ENCODE measurements around the gene MED12L. TPM values are rescaled to one million over a fixed set of nuclear protein-coding genes. Genes with fewer than 3 reads are reported as not detected.

The MED12L gene
- total RNA-seq, 2 experiments from 2014 or later: 2.9 to 3.4 TPM

DNA sequence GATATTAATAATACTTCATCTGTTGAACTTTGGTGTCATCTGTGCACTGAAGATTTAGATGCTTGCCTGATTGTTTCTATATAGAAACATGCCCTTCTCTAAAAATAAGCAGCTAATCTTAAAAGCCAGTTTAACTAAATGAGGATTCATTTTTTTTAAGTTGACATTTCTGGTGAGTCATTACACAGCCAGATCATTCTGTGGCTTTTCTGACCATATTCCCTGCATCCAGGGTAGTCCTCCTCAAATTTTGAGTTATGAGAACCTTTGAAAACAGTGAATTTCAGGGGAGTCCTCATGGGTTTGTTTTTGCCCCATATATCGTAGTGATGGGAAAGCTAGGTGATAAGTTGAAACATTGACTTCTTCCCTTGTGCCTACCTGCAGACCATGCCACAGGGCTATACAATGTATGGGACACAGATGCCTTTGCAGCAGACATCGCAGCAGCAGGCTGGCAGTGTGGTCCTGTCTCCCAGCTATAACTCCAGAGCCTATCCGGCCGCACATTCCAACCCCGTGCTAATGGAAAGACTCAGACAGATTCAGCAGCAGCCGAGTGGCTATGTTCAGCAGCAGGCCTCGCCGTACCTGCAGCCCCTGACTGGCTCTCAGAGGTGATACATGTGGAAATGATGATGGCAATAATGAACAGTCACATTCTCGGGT, 325.6 kb downstream of the MED12L start:
- Mint-ChIP-seq H3K4me1 (ENCODE audit: low read depth) (no peaks in the 10 kb centered on the region), H3K4me3 (no peak overlapping the region), H3K27ac (no peak overlapping the region), H3K36me3 (ENCODE audit: low read depth) (no peaks in the 10 kb centered on the region), H3K27me3 (peaks cover 1% of the 10 kb centered on the region), H3K9me3 (no peaks in the 10 kb centered on the region)
- intact Hi-C loops (cut with micrococcal nuclease): no loop called here
- POLR2A ChIA-PET: no interaction called here
- TF ChIP-seq, protein P1, sequence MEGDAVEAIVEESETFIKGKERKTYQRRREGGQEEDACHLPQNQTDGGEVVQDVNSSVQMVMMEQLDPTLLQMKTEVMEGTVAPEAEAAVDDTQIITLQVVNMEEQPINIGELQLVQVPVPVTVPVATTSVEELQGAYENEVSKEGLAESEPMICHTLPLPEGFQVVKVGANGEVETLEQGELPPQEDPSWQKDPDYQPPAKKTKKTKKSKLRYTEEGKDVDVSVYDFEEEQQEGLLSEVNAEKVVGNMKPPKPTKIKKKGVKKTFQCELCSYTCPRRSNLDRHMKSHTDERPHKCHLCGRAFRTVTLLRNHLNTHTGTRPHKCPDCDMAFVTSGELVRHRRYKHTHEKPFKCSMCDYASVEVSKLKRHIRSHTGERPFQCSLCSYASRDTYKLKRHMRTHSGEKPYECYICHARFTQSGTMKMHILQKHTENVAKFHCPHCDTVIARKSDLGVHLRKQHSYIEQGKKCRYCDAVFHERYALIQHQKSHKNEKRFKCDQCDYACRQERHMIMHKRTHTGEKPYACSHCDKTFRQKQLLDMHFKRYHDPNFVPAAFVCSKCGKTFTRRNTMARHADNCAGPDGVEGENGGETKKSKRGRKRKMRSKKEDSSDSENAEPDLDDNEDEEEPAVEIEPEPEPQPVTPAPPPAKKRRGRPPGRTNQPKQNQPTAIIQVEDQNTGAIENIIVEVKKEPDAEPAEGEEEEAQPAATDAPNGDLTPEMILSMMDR (IDR thresholded peaks at IDR 0.05): no peak
- CTCF ChIA-PET: interaction anchor here (1.3 kb wide), 1 partner anchor 28 kb away, joined by 3 read pairs; no protein-coding TSS in a partner anchor
- DNase-seq (no peak), ATAC-seq (no peak)

DNA sequence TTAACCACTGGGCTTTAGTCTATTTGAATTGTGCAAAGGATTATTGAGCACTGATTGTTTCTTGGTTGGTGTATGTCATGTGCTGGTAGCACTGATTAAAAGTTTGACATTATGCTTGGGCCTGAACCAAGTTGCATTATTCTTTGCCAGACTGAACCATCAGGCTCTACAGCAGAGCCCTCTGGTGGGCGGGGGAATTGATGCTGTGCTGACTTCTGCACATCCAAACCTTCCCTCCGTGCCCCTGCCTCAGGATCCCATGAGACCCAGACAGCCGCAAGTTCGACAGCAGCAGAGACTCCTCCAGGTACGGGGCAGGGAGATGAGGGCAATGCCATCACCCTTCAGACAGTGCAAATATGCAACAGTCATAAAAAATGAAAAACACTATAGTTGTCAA, 327.5 kb downstream of the MED12L start:
- no peaks in the 10 kb centered on the region for H3K36me3 Mint-ChIP-seq (ENCODE audit: low read depth)
- TF ChIP-seq, protein P1 (IDR thresholded peaks at IDR 0.05): no peak
- ATAC-seq (no peak), DNase-seq (peak; percentile 8)
- no peak overlapping the region for H3K27ac Mint-ChIP-seq
- POLR2A ChIA-PET: no interaction called here
- no peaks in the 10 kb centered on the region for H3K27me3 Mint-ChIP-seq
- no peaks in the 10 kb centered on the region for H3K9me3 Mint-ChIP-seq
- no peak overlapping the region for H3K4me3 Mint-ChIP-seq
- H3K4me1 Mint-ChIP-seq (ENCODE audit: low read depth): no peaks in the 10 kb centered on the region
- intact Hi-C loops (cut with micrococcal nuclease): no loop called here
- CTCF ChIA-PET: no interaction called here

DNA sequence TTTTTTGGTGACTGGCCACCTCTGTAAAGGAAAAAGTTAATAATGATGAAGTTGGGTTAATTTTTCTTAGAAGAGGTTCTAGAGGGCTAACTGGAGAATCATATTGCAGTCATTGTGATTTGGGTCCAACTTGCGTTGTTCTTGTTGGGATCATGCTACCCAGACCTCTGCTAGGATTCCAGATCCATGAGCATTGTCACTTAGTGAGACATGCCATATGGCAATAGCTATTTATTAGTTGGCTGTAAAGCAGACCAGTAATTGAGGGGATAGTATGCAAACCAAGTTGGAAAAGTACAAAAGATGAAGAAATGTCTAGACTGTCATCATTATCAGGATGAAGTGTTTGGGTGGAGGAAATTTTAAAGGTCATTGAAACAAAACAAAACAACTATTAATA, 329.8 kb downstream of the MED12L start:
- CTCF ChIA-PET: interaction anchor here (1.6 kb wide), 1 partner anchor 10 kb away, joined by 5 read pairs; no protein-coding TSS in a partner anchor
- TF ChIP-seq, protein P1 (IDR thresholded peaks at IDR 0.05): no peak
- H3K27me3 Mint-ChIP-seq: no peaks in the 10 kb centered on the region
- no peak for ATAC-seq
- H3K27ac Mint-ChIP-seq: no peak overlapping the region
- no peaks in the 10 kb centered on the region for H3K9me3 Mint-ChIP-seq
- H3K4me1 Mint-ChIP-seq (ENCODE audit: low read depth): no peaks in the 10 kb centered on the region
- H3K4me3 Mint-ChIP-seq: no peak overlapping the region
- no peak for DNase-seq
- intact Hi-C loops (cut with micrococcal nuclease): no loop called here
- POLR2A ChIA-PET: no interaction called here
- H3K36me3 Mint-ChIP-seq (ENCODE audit: low read depth): no peaks in the 10 kb centered on the region

DNA sequence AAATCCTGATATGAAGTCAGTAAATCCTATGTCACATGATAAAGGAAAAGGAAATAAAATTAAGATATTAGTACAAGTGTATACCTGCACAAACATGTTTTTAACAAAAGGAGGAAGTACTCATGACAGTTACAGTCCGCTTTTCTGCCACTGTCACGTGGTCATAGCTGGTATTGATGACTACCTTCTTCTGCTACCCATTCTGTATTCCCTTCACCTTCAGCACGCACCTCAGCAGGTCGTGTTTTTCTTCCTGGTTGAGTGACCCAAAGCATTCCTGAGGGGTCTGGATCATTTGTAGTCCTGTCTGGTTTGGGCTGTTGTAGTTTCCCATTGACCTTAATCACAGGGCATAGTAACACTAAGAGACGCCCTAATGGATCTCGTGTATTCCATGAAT, 334.3 kb downstream of the MED12L start:
- no peaks in the 10 kb centered on the region for H3K9me3 Mint-ChIP-seq
- ChIA-PET CTCF (no interaction called here), POLR2A (no interaction called here)
- no peak overlapping the region for H3K4me3 Mint-ChIP-seq
- no peaks in the 10 kb centered on the region for H3K36me3 Mint-ChIP-seq (ENCODE audit: low read depth)
- DNase-seq (no peak), ATAC-seq (no peak)
- no peaks in the 10 kb centered on the region for H3K4me1 Mint-ChIP-seq (ENCODE audit: low read depth)
- TF ChIP-seq, protein P1 (IDR thresholded peaks at IDR 0.05): no peak
- intact Hi-C loops (cut with micrococcal nuclease): no loop called here
- H3K27ac Mint-ChIP-seq: no peak overlapping the region
- H3K27me3 Mint-ChIP-seq: no peaks in the 10 kb centered on the region

DNA sequence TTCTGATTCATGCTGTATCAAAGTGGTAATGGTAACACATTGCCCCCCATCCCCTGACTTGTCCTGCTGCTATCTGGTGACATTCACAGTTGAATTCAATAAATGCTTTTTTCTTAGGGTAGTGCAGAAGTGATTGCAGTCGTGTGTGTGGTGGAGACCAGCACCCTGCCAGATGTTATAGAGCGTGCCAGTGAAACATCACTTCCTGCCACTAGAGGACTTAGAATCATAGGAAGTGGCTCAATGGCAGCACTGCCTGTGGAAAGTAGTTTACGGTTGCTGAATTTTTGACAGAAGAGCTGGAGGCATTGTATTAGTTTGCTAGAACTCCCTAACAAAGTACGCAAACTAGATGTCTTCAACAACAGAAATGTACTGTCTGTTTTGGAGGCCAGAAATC, 336.5 kb downstream of the MED12L start:
- POLR2A ChIA-PET: no interaction called here
- Mint-ChIP-seq H3K4me1 (ENCODE audit: low read depth) (no peaks in the 10 kb centered on the region), H3K27ac (no peak overlapping the region), H3K9me3 (no peaks in the 10 kb centered on the region), H3K4me3 (no peak overlapping the region), H3K36me3 (ENCODE audit: low read depth) (no peaks in the 10 kb centered on the region), H3K27me3 (peaks cover 2% of the 10 kb centered on the region)
- TF ChIP-seq, protein P1 (IDR thresholded peaks at IDR 0.05): no peak
- intact Hi-C loops (cut with micrococcal nuclease): no loop called here
- DNase-seq (no peak), ATAC-seq (no peak)
- CTCF ChIA-PET: no interaction called here
